Hematopoietic multipotent progenitor cell treated with erythropoietin and hydrocortisone succinate and interleukin-3 and kit ligand, for 4 days (in vitro differentiated cells): Measurements from ENCODE around the gene IDI2.
"Not testable (repeated sequence)": the region's sequence is repeated elsewhere in the genome, so short reads cannot be mapped to it uniquely, and the experiment has no call there.

ENCODE experiments used
- DNase-seq: peaks from one replicate; pipeline ENCODE4 v3.0.0-alpha.2; 2015

The IDI2 gene

DNA sequence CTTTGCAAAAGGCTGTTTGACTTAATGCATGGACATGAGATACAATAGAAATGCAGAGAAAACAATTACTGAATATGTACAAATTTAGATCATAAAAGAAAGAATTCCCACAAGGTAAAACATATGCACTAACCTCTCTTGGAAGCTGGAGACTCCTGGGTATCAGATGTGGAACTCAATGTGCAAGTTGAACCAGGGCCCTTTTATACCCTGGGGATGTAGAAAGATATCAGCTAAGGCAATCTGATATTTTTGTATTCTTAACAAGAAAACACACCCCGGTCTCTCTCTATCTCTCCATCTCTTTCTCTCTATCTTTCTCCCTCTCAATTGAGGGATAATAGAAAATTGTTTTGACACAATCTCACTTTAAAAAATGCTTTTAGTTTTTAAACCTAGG, at the start of gene IDI2:
IDI2 (minus strand) TSS at position 177 of the 400 bp plus-strand sequence. CDS start 1,136 bp downstream, outside the sequence.
- no peak for DNase-seq

DNA sequence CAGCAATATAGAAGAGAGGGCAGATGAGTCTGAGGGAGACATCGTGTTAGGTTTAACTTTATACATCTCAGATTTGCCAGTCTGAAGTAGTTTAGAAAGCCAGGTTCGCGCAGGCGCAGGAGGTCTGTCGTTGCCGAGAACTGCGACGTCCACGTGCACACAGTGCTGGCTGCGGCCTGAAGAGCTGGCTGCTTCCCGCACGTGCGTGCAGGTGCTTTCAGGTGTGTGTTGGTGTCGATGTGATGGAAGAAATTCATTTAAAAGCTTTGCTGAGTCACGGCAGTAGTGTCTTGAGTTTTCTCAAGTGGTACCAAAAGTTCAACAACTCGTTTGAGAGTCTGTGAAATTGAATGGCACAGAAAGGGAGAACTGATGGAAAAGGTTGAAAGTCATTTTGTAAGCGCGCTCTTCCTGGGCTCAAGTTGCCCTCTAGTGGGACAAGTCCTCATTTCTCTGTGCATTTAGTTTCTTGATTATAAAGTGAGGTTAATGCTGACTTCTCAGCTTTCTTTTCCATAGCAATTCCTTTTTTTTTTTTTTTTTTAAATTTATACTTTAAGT, 49.2 kb upstream of the IDI2 start:
- DNase-seq = peak; percentile 65

DNA sequence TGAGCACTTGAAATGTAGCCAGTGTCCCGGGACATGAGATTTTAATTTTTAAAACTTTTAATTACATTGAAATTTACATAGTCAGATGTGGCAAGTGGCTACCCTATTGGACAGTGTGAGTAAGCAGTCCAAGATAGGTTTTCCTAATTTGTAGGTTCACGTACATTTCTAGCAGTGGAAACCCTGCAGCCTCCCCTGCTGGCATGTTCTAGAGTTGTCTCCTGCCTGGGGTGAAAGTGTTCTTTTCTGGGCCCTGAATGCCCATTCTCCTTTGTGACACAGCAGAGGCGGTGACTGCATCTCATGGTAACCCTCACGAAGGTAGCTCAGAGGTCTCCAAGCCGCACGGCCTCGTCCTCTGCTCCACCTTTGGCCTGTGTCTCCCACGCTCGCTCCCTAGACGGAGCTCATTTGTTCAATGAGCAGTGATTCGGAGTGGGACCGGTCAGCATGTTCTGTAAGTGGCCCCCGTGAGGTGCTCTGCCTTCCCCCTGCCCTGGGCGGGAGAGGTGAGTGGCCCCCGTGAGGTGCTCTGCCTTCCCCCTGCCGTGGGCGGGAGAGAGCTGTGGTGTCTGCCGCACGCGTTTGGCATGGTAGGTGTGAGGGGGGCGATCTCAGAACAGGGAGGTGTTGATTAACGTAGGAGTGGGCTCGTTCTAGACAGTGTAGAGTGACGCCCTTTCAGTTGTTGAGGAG, 48.5 kb upstream of the IDI2 start:
- DNase-seq = peak; percentile 41

DNA sequence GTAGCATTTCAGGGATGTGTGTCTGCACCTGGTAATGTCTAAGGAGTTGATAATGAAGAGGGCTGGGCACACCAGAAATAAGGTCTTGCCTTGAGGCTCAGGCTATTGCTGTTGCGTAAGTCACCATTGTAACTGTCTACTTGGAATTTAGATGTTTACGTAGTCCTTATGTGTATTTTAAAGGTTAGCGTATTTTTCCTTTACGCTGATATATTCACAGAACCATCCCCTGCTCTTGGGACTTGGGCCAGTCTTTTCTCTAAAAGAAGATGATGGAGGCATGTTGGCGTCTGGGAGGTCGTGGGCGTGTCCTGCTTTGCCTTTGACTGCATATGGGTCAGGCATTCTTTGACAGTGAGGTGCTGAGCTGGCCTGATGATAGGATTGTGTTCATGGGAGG, 45.3 kb upstream of the IDI2 start:
- DNase-seq = peak; percentile 37

DNA sequence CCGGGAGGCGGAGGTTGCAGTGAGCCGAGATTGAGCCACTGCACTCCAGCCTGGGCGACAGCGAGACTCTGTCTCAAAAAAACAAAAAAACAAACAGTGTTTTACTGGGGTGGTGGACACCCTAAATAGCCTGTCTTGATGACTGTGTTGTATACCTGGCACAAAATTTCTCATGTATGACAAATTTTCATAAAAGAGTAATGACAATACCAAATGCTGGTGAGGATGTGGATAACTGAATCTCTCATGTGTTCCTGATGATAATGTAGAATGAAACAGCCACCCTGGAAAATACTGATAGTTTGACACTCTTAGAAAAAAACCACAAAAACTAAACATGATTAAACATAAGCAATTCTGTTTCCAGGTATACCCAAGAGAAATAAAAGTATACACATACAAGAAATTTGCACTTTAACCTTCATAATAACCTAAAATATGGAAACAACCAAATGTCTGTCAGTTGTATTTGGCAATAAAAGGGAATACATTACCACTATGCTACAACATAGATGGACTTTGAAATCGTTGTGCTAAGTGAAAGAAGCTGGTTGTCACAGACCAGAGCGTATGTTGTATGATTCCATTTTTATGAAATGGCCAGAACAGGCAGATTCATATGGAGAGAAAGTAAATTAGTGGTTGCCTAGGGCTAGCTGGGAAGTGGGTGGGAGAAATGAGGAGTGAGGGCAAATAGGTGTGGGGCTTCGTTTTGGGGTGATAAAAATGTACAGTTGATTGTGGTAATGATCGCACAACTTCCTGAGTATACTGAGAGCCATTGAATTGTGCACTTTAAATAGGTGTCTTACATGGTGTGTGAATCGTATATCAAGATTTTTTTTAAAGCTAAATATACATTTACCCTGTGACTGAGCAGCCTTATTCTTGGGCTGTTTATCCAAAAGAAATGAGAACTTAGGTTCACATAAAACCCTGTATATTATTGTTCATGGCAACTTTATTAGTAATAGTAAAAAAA, 43.0 kb upstream of the IDI2 start:
- DNase-seq = peak; percentile 46

DNA sequence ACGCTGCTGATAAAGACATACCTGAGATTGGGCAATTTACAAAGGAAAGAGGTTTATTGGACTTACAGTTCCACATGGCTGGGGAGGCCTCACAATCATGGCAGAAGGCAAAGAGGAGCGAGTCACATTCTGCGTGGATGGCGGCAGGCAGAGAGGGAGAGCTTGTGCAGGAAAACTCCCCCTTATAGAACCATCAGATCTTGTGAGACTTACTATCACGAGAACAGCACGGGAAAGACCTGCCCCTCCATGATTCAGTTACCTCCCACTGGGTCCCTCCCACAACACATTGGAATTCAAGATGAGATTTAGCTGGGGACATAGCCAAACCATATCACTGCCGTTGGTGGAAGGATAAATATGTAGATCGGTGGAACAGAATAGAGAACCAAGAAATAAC, 41.1 kb upstream of the IDI2 start:
- DNase-seq = not testable (repeated sequence)

DNA sequence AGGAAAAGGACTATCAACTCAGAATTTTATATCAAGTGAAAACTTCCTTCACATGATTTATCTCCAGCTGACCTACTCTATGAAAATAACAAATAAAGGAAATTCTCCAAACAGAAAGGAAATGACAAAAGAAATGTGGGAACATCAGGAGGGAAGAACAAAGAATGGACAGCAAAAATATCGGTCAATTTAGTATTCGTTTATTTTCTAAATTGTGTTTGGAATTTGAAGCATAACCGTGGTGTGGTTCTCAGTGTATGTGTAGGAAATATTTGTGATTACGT, 39.2 kb upstream of the IDI2 start:
- no peak for DNase-seq

DNA sequence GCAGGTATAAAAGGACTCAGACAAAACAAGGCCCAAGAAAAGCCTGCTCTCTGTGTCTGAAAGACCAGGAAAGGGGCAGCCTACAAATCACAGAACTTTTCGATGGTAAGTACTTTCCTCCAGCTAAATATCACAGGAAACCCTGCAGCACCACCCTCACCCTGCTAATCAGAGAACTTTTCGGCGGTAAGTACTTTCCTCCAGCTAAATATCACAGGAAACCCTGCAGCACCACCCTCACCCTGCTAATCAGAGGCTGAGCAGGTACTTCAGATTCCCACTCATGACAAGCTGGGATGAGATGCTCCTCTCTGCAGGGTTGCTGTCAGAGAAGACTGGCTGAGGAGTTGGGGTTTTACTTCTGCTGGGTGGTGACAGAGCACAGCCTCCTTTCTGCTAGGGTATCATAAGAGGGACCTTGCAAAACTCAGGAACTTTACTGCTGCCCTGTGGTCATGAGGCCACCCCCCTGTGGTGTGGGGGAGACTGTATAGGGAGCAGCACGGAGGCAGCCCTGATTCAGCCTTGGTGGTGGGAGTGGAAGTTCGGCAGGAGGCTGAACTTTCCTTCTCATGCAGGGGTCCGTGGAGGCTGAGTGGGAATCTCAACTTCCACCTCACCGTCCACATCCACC, 37.7 kb upstream of the IDI2 start:
- no peak for DNase-seq

DNA sequence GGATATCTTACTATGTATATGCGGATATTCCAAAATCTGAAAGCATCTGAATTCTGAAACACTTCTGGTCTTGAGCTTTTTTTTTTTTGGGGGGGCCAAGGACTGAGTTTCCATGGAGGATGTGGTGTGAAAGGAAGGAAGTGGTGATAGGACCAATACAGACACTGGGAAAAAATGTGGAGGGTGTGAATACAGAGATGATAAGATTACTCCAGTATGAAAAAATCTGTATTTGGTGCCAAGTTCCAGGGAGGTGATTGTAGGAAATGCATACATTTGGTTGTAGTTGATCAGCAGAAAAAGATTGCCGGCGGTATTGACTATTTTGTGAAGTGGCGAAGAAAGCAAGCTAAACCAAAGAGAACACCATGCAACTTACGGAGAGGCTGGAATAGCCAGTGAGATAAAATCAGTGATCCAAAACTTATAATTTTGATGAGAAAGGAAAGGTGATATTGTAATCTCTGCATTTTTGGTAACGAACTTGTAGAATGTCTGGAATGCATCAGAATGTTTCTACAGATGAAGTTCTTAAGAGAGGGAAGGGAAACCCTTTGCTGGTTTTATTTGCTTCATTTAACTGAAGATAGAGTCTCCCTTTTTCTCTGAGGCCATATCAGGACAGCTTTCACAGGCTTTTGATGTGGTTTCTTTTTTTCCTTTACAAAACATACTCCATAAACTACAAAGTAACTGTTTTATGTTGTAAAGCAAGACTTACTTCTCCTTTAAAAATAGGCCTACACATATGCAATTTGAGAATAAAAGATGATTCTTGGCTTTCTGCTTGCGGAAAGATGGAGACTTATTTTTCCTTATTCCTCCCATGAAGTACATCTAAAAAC, 36.5 kb upstream of the IDI2 start:
- DNase-seq = no peak

DNA sequence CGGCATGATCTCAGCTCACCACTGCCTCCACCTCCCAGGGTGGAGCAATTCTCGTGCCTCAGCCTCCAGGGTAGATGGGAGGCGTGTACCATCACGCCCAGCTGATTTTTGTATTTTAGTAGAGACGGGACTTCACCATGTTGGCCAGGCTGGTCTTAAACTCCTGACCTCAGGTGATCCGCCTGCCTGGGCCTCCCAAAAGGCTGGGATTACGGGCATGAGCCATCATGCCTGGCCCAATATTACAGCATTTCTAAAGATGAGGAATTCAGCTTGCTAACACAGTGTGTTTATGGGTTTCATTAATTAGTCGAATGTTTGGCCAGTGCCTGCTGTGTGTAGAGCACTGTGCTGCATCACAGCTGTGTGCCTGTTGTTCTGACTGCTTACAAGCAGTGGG, 34.2 kb upstream of the IDI2 start:
- DNase-seq = no peak

DNA sequence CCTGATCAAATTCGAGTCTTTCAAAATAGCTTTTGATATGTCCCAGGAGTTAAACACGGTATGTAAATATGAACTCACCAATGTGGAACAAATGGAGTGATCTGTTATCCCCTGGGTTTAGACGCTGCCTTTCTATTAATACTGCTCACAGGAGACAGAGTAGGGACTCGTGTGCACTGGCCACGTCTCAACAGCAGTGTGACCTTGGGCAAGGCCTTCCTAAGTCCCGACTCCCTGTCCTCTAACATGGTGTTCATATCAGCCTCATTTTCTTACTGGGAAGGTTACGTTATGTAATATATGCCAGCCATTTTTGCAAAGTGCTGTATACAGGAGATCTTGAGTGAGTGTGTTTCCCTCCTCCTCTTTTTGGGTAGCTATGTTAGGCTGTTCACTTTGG, 32.4 kb upstream of the IDI2 start:
- DNase-seq = no peak

DNA sequence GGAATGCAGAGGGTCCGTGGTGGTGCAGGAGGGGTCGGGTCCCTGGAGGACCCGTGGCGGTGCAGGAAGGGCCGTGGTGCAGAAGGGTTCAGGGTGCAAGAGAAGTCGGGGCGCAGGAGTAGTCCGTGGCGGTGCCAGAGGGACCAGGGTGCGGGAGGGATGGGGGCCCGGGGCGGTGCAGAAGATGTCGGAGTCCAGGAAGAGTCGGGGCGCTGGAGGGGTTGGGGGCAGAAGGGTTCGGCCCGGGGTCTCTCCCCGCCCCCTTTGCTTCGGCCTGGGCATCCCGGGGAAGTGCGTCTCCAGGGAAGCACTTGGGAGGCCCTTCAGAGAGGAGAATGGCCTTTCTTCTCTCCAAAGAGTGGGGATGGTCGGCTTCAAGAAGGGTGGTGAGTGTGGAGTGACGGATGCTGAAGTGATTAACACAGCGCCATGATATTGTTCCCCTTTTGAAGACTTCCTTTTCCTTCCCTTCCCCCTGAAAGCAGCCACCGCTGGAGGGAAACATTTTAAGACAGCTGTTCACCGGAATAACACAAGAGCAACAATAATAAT, 31.5 kb upstream of the IDI2 start:
- peak; percentile 82 for DNase-seq

DNA sequence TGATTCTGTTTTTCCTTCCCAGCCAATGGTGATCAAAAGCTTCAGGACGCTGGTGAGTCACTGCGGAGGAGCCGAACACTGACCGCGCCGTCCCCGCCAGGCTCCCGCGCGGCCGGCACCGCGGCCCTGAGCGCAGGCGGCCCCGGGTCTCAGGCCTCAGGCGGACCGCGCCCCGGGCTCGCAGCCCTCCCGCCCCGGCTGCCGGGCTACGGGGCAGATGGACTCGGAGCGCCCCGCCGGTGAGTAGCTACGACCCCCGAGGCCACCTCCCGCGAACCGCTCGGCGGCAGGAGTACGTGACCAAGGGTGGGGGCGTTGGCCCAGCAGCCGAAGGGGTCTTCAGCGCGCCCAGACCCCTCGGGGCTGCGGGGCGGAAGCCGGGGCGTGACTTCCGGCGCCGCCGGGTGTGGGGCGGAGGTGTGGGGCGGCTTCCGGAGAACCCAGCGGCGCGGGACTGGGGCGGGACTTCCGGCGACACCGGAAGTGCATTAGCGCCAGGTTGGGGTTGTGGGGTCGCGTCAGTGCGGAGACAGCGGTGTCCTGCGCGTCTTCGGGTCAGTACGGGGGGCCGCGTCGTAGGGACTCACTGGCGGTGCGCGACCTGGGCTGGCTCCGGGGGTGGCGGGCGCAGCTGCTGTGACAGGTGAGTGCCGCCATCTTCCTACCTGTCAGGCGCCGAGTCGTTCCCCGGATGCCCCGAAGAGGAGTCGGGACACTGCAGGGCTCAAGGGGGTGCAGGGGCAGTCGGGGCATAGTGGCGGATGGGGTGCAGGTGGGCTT, 30.9 kb upstream of the IDI2 start, which contains the start of gene WDR37:
WDR37 (plus strand) TSS at position 60 of the 780 bp plus-strand sequence. CDS start 15,771 bp downstream, outside the sequence.
- DNase-seq = peak; percentile 93

DNA sequence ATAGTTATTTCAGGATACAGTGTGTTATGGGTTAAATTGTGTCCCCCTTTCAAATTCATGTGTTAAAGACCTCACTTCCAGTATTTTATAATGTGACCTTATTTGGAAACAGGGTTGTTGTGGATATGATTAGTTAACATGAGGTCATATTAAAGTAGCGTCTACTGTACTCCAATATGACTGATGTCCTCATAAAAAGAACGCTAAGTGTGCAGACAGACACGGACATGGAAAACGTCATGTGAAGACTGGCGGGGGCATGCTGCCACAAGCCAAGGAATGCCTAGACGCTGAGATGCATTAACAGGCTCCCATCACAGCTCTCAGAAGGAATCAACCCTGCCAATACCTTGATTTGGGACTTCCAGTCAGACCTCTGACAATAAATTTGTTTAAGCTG, 29.0 kb upstream of the IDI2 start:
- no peak for DNase-seq

DNA sequence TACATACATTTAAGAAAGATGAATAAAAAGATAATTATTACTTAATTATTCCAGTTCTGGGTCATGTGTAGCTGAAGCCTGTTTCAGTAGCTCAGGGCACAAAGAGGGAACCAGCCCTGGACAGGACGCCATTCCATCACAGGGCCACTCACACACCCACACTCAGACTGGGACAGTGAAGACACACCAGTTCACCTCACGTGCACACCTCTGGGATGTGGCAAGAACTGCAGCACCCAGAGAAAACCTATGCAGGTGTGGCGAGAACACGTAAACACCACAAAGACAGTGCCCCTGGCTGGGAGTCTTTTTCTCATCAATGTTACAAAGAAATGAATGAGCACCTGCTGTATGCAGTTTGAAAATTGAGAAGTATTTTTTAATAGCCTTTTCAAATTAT, 24.9 kb upstream of the IDI2 start:
- DNase-seq = no peak

DNA sequence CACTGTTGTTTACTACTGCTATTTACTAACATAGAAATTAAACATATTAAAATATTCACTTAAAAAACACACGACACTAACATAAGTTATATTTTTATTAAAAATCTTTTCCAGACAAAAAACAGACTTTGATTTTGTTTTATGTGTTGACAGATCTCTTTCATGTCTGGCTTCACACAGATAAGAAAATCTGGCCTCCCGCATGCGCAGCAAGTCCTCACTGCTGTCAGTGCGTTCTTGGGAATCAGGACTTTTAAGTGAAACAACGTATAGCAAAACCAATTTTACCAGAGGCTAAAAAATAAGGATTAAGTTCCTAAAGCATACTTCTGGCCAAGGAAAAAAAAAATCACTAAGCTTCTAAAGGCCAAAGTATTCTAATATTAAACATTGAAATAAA, 24.5 kb upstream of the IDI2 start:
- peak; percentile 78 for DNase-seq

DNA sequence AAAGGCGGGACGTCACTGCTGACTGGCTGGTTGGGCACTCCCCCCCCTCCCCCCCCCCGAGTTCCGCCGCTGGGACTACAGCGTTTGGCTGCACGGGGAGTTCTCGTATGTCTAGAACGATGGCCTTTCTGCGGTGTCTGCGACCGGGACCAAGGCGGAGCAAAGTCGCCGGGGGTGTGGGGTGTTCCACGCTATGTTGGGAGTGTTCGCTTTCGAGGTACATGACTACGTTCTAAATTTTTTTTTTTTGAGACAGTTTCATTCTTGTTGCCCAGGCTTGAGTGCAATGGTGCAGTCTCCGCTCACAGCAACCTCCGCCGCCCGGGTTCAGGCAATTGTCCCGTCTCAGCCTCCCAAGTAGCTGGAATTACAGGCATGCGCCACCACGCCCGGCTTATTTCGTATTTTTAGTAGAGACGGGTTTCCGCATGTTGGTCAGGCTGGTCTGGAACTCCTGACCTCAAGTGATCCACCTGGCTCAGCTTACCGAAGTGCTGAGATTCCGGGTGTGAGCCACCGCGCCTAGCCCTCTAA, 23.8 kb upstream of the IDI2 start:
- DNase-seq = no peak

DNA sequence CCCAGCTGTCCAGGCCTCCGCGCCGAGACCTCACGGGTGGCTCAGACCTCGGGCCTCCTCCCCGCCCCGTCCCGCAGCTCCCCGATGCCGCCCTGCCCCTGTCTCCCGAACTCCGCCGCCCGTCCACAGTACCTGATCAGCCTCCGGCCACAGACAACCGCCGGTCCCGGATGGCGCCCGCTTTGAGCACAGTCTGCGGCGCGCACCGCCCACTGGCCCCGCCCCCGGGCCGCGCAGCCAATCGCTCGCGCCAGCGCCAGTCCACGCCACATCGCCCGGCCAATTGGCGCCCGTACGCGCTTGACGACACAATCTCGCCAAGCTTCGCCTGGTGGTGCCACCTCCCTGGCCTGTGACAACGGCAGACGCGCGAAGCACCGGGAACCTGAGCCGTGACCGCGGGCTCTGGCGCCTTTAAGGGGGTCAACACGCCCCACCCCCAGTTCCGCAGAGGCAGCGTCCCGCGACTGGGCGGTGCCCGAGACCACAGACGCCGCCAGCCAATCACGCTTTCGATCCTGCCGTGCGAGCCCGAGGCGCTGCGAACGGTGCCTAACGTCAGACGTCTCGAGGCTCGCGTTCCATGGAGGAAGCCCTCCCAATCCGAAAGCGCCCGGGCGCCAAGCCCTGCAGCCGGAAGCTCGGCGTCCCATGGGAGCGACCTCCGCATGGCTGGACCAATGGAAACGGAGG, 23.2 kb upstream of the IDI2 start, which contains the start of gene IDI1:
IDI1 (minus strand) TSS at position 388 of the 693 bp plus-strand sequence; CDS start at position 272, 116 bp downstream.
- peak; percentile 99 for DNase-seq

DNA sequence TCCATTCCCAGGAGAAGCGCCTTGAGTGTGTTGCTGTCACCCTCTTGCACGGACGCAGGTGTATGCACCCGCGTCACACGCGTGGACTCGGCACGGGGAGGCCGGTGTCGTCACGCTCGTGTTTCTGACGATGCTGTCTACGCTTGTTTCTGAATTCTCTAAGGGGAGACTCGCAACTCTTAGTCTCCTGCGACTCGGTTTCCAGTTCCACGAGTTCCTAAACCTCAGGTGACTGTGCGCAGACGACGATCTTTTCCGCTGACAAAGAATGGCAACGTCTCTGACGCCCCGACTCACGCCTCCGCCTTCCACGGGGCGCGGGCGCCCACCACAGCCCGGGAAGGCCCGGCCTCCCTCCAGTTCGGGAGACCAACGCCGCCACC, 22.7 kb upstream of the IDI2 start:
- no peak for DNase-seq

DNA sequence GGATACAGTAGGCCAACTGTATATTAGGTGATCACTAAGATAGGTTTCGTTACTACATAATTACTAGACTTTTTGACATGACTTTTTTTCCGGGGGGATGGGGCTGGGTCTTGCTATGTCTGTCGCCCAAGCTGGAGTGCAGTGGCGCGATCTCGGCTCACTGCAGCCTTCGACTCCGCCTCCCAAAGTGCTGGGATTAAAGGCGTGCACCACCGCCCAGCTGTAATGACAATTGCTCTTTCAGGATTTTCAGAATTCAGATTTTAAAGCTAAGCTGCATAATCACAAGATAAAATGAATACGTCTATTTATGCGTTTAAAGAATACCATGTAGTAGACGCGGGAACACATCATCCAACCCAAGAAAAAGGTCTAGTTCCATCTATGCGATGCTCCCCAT, 22.3 kb upstream of the IDI2 start:
- peak; percentile 71 for DNase-seq
